B cell (primary cell): Measurements from ENCODE around the gene AMZ1.

ENCODE experiments used
- EZH2 ChIP-seq: IDR thresholded peaks from 2 replicates; pipeline ENCODE4 v1.6.1; 2012; ENCODE audit warnings: borderline replicate concordance, low read depth, mild to moderate bottlenecking, moderate library complexity, low read length; ENCODE audit not compliant: insufficient read depth, poor library complexity, severe bottlenecking
- TF ChIP-seq, protein P1 (sequence below): fragments of 200-600 bp; IDR thresholded peaks from one replicate; pipeline ENCODE4 v1.8.0; 2022; ENCODE audit warnings: antibody characterized with exemption, mild to moderate bottlenecking

DNA sequence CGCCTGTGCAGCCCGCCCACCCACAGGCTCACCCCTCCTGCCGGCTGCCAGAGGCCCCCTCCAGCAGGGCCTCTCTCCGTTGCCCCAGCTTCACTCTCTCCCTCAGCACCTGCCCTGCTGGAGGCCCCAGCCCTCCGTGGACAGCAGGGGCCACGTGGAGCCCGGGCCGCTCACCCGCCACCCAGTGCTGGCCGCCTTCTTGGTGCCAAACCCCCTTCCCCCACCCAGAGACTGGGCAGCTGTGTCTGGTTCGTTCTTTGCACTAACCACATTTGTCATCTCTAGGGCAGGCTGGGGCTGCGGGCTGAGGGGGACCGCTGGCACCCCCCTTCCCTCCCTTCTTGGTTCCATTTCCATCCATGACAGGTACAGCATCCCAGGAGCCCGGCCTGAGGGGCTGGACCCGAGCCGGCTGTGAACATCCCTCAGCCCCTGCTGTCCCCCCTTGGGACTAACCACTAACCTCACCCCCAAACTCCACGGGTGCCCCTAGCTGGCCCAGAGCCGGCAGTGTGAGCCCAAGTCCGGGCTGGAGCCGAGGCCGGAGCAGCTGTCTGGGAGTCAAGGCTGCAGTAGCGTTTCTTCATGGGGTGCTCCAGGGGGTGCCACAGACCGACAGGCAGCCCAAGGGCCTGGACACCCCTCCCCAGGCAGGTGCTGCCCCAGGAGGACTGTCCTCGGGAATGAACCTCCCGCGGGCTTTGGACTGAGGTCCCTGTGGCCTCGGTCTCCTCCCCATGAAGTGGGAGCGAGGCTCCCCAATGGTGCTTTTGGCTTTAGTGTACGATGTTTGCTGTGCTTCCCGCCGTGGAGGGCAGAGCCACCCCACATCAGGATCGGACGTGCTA lies 25.5 kb upstream of the AMZ1 start:
- TF ChIP-seq, protein P1, sequence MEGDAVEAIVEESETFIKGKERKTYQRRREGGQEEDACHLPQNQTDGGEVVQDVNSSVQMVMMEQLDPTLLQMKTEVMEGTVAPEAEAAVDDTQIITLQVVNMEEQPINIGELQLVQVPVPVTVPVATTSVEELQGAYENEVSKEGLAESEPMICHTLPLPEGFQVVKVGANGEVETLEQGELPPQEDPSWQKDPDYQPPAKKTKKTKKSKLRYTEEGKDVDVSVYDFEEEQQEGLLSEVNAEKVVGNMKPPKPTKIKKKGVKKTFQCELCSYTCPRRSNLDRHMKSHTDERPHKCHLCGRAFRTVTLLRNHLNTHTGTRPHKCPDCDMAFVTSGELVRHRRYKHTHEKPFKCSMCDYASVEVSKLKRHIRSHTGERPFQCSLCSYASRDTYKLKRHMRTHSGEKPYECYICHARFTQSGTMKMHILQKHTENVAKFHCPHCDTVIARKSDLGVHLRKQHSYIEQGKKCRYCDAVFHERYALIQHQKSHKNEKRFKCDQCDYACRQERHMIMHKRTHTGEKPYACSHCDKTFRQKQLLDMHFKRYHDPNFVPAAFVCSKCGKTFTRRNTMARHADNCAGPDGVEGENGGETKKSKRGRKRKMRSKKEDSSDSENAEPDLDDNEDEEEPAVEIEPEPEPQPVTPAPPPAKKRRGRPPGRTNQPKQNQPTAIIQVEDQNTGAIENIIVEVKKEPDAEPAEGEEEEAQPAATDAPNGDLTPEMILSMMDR: no peak
- no peak for TF ChIP-seq EZH2
